ENCODE measurements around the gene UNC5C. TPM values are rescaled to one million over a fixed set of nuclear protein-coding genes. Genes with fewer than 3 reads are reported as not detected.

UNC5C gene
- total and polyA plus RNA-seq, 10 of the 15 experiments (the other 5 are each of a cell fraction or from before 2014, with no cell fraction given) = 0.02 to 2.0 (median 0.15) TPM; not detected in 1

DNA sequence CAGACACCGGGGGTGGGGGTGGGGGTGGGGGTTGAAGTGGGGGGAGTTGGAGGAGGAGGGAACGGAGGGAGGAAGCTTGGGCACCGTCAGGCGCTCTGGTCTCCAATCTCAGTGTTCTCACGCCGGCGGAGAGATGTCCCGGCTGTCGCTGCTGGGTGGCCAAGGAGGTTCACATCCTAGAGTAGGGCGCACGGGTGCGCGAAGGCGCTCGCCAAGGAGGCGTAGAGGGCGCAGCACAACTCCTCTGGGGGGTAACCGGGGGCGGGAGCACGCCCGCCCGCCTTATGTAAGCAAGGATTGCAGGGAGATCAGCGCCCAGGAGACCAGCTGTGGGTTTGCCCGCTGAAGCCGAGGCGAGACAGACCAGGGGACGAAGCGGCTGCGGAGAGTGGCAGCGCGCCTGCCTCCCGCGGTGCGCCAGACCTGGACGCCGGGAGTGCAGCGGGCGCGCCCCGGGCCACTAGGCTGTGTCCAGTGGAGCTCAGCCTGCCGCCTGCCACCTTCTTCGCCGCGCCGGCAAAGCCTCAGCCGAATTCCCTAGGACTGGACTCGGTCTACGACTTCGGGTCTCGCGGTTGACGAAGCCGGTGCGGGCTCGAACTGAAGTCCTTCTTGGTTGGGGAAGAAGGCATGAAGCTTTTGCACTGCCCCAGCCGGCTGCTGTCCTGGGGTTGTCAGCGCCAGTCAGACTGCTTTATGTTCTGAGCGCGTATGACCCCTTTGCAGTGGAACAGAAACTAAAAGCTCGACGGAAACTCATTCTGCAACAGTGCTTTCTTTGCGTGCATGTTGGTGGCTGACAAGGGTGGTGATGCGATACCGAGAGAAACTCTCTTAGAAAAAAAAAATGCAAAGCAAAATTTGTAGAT, 707 bp upstream of the UNC5C start (continued):
- TF ChIP-seq, protein P1, sequence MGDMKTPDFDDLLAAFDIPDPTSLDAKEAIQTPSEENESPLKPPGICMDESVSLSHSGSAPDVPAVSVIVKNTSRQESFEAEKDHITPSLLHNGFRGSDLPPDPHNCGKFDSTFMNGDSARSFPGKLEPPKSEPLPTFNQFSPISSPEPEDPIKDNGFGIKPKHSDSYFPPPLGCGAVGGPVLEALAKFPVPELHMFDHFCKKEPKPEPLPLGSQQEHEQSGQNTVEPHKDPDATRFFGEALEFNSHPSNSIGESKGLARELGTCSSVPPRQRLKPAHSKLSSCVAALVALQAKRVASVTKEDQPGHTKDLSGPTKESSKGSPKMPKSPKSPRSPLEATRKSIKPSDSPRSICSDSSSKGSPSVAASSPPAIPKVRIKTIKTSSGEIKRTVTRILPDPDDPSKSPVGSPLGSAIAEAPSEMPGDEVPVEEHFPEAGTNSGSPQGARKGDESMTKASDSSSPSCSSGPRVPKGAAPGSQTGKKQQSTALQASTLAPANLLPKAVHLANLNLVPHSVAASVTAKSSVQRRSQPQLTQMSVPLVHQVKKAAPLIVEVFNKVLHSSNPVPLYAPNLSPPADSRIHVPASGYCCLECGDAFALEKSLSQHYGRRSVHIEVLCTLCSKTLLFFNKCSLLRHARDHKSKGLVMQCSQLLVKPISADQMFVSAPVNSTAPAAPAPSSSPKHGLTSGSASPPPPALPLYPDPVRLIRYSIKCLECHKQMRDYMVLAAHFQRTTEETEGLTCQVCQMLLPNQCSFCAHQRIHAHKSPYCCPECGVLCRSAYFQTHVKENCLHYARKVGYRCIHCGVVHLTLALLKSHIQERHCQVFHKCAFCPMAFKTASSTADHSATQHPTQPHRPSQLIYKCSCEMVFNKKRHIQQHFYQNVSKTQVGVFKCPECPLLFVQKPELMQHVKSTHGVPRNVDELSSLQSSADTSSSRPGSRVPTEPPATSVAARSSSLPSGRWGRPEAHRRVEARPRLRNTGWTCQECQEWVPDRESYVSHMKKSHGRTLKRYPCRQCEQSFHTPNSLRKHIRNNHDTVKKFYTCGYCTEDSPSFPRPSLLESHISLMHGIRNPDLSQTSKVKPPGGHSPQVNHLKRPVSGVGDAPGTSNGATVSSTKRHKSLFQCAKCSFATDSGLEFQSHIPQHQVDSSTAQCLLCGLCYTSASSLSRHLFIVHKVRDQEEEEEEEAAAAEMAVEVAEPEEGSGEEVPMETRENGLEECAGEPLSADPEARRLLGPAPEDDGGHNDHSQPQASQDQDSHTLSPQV (IDR thresholded peaks at IDR 0.05) = no peak
- TF ChIP-seq JUNB (IDR thresholded peaks at IDR 0.05) = peak; percentile 38; the same call in 1 of the 2 replicates
- TF ChIP-seq, protein P2, sequence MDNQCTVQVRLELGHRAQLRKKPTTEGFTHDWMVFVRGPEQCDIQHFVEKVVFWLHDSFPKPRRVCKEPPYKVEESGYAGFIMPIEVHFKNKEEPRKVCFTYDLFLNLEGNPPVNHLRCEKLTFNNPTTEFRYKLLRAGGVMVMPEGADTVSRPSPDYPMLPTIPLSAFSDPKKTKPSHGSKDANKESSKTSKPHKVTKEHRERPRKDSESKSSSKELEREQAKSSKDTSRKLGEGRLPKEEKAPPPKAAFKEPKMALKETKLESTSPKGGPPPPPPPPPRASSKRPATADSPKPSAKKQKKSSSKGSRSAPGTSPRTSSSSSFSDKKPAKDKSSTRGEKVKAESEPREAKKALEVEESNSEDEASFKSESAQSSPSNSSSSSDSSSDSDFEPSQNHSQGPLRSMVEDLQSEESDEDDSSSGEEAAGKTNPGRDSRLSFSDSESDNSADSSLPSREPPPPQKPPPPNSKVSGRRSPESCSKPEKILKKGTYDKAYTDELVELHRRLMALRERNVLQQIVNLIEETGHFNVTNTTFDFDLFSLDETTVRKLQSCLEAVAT (IDR thresholded peaks at IDR 0.05) = peak; percentile 50; the same call in 1 of the 2 replicates
- TF ChIP-seq TAF1 (IDR thresholded peaks at IDR 0.05; ENCODE audit: borderline replicate concordance, low read depth, low read length) = no peak
- no peak for TF ChIP-seq SP1 (IDR thresholded peaks at IDR 0.05; ENCODE audit: low read depth, low read length)
- TF ChIP-seq CHD2 (IDR thresholded peaks at IDR 0.05; ENCODE audit: borderline replicate concordance, low read depth, low read length) = no peak; the same call in 1 of the 2 replicates
- no peak for TF ChIP-seq RBBP5 (conservative IDR thresholded peaks at IDR 0.05)
- TF ChIP-seq E2F8 (IDR thresholded peaks at IDR 0.05; ENCODE audit: low read depth, partially characterized antibody) = no peak
- no peak for TF ChIP-seq CEBPB (IDR thresholded peaks at IDR 0.05; ENCODE audit: borderline replicate concordance in 1 of 2, low read depth in 2 of 2, low read length in 2 of 2)
- TF ChIP-seq HDAC2 (IDR thresholded peaks at IDR 0.05) = no peak
- no peak for TF ChIP-seq IRF4 (IDR thresholded peaks at IDR 0.05; ENCODE audit: low read depth, low read length)
- no peak for TF ChIP-seq ELK1 (IDR thresholded peaks at IDR 0.05; ENCODE audit: low read depth, low read length)
- no peak for TF ChIP-seq BCL3 (IDR thresholded peaks at IDR 0.05; ENCODE audit: borderline replicate concordance, insufficient read depth, low read depth, low read length, poor library complexity, severe bottlenecking)
- peak; percentile 28; the same call in 1 of the 2 replicates for TF ChIP-seq DPF2 (IDR thresholded peaks at IDR 0.05)
- TF ChIP-seq, protein P3, sequence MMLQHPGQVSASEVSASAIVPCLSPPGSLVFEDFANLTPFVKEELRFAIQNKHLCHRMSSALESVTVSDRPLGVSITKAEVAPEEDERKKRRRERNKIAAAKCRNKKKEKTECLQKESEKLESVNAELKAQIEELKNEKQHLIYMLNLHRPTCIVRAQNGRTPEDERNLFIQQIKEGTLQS (IDR thresholded peaks at IDR 0.05; ENCODE audit: borderline replicate concordance, extremely low read depth, low read depth, low read length) = no peak
- peak; percentile 31; the same call in 1 of the 3 replicates for TF ChIP-seq POU2F2 (IDR thresholded peaks at IDR 0.05; ENCODE audit: borderline replicate concordance, low read depth, low read length)
- TF ChIP-seq ZNF217 (IDR thresholded peaks at IDR 0.05) = no peak
- no peak for TF ChIP-seq HDGF (IDR thresholded peaks at IDR 0.05)

All from GM12878 (cell line).